Neural progenitor cell (in vitro differentiated cells): ENCODE results near the gene TEAD1.

Experiments used
- EZH2 ChIP-seq: fragments of 200-600 bp; sonication (generic); IDR thresholded peaks from 2 replicates; pipeline ENCODE4 v1.6.1; 2017; ENCODE audit warnings: antibody characterized with exemption, mild to moderate bottlenecking, moderate library complexity
- EZH2phosphoT487 ChIP-seq: fragments of 200-600 bp; sonication (generic); IDR thresholded peaks from 2 replicates; pipeline ENCODE4 v1.6.1; 2017; ENCODE audit warnings: antibody characterized with exemption
- TF ChIP-seq, protein P1 (sequence below): fragments of 200-600 bp; sonication (generic); IDR thresholded peaks from 2 replicates; pipeline ENCODE4 v1.5.1; 2017; ENCODE audit warnings: antibody characterized with exemption, mild to moderate bottlenecking

DNA sequence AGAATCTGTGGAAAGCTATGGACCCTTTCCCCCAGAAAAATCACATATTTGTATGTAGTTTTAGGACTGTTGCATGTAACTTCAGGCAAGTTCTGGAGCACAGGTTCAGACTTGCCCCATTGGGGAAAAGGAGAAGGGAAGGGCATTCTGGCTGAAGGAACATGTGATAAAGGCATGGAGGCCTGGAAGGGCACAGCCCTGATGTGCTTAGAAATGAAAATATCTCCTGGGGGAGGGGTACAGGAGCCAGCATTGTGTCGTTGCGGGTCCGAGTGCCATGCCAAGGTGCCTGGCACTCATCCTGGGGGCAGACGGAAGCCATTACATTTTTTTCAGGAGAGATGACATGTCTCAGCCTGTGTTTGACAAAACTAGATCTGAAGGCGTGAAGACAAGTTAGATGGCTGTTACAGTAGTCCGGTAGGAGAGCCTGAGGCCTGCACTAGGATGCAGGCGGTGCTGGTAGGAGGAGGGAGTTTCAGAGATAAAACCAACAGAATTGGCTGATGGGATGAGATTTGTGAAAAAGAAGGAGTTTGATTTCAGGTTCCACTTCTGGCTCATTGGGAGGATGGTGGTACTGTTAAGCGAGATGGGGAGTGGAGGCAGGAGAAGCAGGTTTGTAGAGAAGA lies 96.9 kb downstream of the TEAD1 start:
- TF ChIP-seq, protein P1, sequence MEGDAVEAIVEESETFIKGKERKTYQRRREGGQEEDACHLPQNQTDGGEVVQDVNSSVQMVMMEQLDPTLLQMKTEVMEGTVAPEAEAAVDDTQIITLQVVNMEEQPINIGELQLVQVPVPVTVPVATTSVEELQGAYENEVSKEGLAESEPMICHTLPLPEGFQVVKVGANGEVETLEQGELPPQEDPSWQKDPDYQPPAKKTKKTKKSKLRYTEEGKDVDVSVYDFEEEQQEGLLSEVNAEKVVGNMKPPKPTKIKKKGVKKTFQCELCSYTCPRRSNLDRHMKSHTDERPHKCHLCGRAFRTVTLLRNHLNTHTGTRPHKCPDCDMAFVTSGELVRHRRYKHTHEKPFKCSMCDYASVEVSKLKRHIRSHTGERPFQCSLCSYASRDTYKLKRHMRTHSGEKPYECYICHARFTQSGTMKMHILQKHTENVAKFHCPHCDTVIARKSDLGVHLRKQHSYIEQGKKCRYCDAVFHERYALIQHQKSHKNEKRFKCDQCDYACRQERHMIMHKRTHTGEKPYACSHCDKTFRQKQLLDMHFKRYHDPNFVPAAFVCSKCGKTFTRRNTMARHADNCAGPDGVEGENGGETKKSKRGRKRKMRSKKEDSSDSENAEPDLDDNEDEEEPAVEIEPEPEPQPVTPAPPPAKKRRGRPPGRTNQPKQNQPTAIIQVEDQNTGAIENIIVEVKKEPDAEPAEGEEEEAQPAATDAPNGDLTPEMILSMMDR: no peak
- TF ChIP-seq EZH2phosphoT487: no peak
- TF ChIP-seq EZH2: no peak
